HG02885 (cell line): ENCODE results near the gene NCS1.

Experiments
- ATAC-seq: cut with Tn5 transposase; IDR thresholded peaks from one replicate; pipeline ENCODE4 v1.9.1; 2021; ENCODE audit warnings: mild to moderate bottlenecking; ENCODE audit not compliant: unreplicated experiment, poor library complexity

NCS1 gene

DNA sequence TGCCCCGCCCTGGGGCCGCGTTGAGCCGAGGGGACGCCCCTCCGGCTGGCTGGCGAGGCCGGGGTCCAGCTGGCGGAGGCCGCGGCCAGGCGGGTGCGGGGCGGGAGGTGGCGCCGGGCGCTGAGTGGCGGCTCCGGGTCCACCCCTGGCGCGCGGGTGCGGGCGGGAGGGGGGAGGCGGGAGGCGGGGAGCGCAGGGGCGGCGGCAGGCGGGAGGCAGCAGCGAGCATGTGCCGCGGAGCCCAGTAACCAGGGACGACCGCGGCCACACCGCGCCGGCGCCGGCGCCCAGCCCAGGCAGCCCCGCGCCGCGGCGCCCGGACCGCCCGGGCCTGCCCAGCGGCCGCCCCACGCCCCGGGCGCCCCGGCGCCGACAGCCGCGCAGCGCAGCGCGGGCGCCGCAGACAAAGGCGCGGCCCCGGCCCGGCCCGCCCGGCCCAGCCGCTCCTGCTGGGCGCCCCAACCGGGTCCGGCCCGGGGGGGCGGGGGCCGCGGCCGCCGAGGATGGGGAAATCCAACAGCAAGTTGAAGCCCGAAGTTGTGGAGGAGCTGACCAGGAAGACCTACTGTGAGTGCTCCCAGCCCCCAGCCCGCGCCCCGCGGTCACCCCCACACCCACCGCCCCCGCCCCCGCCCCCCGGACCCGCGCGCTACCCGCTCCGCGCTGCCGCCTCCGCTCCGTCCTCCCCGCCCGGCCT lies at the start of gene NCS1:
TSS of gene NCS1 (plus strand) at position 244 of the 697 bp plus-strand sequence. CDS start at position 504, 260 bp downstream.
- ATAC-seq: no peak

DNA sequence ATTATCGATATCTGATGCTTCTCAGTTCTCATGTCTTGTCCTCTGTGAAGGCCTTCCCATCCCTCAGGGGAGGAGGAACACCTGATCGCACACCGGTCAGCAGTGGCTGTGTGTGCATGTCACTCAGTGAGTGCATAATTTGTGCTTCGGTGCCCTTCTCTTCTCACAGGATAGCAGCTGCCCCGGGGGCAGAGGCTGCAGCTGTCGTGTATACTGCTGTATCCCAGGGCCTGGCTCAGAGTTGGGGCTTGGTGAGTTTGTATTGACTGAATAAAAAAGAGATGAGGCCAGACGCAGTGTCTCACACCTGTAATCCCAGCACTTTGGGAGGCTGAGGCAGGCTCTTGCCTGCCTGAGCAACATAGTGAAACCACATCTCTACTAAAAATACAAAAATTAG lies 49.7 kb upstream of the NCS1 start:
- ATAC-seq: no peak

DNA sequence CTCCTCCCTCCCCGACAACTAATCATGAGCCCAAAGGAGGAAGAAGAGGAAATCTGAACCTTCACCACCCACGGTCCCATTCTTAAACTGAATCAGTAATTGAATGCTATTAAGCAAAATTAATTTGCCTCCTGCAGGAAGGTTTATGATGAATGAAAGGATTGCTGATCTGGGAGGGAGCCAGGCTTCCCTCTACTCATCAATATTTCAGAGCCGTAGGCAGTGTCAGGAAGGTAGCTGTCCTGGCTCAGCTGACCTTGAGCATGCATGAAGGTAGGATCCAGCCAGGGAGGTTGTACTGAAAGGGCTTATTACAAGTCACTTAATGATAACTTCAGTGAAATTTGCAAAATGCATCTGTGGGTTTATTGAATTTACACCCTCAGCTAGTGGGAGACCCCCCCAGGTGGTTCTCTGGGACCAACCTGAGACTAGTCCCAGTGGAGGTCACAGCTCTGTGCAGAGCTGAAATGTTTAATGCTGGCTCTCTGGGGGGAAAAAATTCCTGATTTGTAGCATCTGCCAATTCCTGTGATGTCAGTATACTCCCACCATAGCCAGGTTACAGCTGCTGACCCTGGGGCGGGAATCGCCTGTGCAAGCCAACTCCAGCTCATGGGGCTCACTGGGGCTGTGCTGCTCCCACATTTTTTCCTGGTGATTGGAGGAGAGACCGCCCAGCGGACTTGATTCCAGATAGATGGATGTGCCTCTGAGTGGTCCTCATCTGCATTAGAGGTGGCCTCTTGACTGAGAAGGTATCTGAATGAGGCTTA lies 47.9 kb upstream of the NCS1 start:
- ATAC-seq: no peak

DNA sequence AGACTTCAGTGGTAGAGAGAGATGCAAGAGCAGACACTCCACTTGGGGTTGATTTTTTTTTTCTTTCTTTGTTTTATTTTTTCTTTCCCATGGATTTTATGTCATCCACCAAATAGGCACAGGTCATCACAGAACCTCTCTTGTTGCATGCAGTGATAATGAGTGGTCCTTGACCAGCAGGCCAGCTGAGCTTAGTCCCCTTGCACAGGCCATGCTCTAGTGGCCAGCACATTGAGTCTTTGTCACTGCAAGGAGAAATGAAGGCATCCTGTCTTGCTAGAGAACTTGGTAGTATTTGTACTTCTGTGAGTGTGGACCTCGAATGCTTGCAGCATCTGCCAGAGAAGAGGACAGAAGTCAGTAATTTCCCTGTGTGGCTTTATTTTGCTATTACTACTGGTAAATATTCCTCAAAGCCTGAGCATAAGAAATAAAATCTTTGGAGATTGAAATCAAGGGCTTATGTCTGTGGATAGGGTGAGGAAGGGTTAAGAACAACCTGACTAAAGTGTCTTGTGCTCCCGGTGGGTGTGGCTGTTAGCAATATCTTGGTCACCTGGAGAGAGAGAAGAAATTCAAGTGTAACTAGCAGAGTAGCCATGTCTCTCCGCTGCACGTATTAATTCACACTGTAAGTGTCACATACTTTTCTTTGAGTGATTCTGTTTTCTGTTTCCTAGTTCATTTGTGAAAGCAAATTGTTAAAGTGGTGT lies 45.3 kb upstream of the NCS1 start:
- no peak for ATAC-seq

DNA sequence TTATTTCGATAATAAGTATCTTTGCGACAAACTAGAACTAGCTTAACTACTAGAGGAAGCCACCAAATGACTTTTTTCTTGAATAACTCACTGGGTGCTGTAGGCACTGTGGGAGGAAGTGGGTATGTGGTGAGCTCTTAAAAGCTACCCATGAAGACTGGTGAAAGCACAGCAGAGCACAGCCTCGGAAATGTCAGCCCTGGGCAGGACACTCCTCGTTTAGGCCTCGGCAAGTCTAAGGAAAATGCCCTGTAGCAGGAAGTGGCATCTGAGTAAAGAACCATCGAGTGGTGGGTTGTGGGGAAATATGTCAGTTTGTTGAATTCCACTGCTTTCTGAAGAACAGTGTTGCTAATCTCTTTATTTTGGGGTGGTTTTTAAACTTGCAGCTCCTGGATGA lies 44.0 kb upstream of the NCS1 start:
- peak; percentile 46 for ATAC-seq

DNA sequence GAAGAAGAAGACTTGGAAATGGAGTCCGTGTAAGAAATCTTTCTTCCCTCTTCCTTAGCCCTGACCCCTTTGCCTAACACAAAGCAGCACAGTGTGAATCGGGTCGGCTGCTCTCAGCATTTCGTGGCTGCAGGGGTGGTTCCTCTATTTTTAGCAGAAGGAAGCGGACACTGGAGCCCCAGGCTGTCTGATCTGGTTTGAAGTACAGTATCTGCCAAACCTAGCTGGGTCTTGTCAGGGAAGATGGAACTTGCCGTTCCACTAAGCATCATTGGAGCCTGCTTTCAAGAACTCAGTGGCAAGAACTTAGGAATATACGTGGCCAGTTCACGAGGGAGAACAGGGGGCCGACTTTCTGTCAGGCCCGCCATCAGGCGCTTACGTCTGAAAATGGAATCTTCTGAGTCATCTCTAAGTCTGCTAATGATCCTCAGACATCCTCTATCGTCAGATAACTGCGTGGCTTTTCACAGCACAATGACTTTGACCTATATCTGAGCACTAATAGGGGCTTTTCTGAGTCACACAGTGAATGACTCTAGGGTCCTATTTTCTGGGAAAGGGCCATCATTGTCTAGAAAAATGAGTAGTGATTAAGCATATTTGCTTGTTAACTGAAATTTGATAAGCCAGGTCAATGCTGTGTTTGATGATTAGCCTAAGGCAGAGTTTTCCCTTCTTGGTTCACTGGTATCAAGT lies 43.3 kb upstream of the NCS1 start:
- peak; percentile 61 for ATAC-seq

DNA sequence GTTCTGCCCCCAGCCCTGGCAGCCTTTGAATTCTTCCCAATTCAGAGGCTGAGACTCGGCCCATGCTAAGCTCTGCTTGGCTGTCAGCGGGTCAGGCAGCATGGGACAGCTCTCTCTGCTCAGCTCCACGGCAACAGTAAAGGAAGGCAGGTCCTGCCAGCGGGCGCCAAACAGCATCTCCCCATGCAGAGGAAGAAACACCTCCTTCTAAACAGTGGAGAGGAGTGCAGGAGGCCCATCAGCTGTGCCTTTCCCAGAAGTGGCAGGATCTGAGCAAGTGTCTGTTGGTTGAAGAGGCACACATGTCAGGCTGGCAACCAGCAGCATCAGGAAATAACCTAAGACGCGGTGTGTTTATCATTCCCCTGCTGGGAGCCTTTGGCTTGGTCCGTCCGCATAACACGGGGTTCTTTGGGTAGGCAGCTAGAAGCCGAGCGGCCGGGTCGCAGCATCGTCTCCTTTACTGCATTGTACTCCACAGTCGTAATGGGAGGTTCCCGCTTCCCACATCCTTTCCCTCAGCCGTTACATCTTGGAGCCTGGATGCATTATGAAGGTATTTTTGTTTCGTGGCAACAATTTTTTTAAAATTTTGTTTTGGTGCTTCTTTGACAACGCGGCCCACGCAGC lies 42.7 kb upstream of the NCS1 start:
- ATAC-seq: no peak

DNA sequence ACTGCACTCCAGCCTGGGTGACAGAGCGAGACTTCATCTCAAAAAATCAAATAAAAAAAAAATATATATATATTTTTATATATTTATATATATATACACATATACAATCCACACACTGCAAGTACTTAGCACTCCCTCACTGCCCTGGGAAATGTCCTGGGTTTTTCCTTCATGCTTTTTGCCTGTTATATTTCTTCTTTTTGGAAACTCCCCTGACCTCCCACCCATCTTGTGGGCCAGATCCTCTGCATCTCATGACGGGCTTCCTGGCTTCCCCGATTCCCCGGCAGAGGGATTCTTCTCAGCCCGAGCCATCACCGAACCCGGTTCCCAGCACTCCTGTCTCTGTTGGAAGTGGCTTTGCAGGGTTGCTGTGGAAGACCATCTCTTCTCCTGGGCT lies 39.5 kb upstream of the NCS1 start:
- ATAC-seq: no peak

DNA sequence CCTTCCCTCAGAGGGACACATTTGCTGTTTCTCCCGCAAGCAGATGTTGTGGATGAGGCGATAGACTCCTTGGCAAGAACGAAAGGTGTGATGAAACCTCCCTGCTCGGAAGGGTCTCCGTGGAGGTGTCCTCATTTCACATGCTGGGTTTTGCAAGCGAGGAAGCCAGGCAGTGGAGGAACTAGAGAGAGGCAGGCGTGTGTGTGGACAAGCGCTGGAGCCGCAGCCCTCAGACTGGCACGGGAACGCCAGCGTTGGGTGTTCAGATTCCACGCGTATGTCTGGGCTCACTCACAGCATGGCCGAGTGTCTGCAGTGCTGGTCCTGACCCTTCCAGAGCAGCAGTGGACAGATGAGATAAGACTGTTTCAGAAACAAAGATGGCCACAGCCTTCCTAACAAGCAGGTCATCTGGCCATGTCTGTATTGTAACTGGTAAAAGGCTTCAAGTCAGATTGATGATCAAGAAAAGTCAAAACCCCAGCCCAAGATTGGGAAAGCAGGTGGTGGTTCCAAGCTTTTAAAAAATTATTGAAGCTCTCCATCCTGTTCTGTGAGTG lies 35.0 kb upstream of the NCS1 start:
- ATAC-seq: no peak

DNA sequence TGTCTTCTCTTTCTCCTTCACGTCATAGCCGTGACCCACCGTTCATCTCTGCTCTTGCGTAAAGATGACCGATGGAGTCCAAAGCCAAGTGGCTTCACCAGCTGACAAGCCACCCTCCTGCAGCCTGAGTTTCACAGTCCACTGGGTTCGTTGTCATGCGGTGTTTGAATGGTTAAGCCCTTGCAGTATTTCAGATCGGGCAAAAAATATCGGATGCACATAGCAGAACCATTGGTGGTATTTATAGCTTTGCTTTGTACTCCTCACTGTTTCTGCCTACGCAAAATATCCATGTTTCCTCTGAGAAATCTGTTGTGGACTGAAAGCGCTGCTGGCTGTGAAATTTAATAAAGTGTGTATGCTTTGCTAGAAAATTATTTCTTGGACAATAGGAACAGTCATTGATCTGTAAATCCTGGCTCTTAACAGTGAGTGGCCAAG lies 34.5 kb upstream of the NCS1 start:
- no peak for ATAC-seq

DNA sequence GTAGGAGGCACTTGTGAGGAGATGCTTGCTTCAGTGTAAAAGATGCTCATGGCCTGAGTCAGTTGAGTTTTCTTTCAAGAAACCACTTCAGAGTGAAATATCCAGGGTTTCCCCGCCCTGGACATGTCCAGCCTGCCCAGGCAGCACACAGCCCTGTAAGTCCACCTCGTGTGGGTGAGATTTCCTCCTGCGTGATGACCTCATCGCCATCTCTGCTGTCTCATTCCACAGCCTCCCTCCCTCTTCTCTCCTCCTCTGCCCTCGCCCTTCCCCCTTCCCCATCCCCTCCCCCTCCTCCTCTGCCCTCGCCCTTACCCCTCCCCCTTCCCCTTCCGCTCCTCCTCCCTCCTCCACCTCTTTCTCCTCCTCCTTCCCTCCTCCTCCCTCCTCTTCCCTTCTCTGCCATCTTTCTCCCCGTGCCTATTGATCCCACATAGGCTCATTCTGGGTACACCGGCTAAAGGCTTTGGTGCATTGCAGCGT lies 34.0 kb upstream of the NCS1 start:
- ATAC-seq: no peak

DNA sequence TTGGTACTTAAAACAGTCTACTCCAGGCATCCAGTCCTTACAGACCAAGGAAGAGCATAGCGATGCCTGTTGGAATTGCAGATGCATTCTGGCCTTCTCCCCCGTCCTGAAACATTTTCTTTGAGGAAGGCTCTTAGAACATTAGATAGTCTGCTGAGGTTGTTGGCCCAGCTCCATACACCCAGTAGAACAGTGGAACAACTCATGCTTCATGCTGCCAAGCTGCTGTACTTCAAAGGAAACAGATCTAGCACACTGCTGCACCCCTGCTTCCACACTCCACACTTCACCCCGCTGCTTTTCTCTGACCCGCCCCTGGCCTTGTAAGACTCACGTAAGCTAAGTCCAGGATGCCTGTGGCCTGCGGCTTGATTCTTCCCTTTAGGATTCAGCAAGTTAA lies 33.4 kb upstream of the NCS1 start:
- no peak for ATAC-seq

DNA sequence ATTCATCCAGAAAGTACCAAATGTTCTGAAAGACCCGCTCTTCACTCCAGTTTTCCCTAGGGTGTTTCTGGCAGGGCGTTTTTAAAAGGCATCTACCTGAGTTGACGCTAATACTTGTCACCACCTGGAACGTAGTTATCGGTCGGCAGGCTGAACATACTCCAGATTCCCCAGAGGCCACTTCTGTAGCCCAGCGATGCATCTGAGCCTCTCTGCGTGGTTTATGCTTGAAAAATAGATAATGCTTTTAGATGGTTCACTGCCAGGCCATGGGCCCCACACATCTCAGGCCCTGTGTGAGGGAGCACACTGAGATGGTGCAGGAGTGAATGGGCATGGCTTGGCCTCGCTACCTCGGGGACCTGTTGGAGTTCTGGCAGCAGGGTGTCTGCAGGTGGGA lies 33.0 kb upstream of the NCS1 start:
- ATAC-seq: no peak

DNA sequence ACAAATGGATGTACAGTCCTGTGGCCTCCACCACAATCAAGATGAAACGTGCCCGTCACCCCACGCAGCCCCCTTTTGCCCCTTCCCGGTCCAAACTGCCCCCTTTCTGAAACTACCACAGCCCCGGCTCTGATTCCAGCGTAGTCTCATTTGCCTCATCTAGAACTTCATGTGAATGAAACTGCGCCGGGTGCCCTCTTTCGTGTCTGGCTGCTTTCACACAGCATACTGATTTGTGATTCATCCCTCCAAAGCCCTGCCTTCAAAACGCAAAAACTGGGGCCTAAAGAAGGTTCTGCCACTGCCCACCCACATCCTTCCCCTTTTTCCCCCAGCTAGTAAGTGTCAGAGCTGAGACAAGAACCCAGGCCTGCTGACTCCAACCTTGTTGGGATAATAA lies 31.5 kb upstream of the NCS1 start:
- ATAC-seq: no peak

DNA sequence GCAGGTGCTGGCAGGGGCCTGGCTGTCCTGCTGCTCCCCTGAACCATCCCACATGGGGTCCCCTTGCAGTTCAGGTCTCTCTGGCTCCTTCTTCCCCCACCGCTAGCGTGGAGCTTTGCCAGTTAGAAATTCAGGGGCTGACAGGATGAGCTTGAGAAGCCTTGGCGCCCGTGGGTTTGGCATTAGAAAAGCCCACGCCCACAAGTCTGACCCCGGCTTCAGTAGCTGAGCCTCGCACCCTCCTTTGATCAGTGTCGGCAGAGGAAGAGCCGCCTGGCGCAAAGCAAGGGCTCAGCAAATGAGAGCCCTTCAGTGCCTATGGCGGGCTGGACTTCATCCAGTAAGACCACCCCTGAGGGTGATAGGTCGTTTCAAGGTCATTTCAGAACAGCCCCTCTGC lies 30.1 kb upstream of the NCS1 start:
- ATAC-seq: no peak

DNA sequence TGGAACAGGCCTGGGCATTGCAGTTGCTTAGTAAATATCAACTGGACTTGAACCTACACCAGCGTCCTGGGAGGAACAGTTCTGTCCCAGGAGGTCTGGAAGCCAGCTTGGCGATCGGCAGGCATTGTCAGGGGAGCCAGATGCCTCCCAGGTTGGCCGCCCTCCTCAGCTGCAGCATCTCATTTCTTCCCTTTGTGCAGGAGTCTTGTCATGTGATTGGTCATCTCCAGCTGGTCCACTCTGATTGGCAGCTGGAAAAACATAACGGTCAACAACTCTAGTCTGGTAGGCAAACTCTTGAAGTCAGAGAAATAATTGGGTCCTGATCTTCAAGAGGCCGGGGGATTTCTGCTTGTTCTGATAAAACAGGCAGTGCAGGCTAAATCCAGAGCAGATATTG lies 29.6 kb upstream of the NCS1 start:
- no peak for ATAC-seq

DNA sequence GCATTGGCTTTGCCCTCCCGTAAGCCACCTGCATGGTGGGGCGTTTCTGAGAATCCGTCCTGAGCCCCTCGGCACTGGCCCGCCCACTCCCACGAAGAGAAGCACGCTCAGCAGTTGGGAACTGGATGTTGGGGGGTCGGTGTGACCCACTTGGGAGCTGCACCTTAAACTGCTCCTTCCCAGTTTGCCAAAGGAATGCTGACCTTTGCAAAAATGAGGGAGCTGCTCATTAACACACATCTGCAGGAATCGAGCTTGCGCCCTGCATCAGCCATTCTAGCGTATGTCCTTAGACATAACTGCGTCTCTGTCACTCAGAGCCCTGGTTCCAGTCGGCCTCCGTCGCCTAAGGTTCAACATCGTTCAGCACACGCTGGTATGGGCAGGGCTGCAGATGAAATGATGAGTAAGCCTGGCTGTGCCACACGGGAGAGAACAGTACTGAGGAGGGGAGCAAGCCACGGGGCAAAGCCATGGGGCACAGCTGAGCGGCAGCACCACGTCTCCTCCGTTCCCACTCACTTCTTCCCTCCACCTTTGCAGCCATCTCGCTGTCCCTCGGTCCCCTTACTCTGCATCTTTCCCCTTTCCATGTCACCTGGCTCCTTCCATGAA lies 28.8 kb upstream of the NCS1 start:
- no peak for ATAC-seq

DNA sequence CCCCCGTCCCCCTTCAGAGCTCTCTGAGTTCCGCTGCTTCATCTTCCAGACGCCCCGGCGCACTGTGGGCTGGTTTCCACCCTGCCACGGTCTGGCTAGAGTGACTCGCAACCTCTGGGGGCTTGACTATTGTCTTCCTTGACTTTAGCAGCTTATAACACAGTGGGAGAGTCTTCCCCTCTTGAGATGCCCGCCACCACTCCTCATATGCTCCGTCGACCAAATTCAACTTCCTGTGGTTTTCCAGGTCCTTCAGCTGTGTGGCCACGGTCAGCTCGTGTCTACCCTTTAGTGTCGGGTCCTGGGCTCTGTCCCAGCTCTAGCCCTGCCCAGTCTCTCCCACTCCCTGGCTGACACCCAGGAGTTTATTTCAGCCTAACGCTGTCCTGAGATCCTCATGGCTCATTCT lies 28.2 kb upstream of the NCS1 start:
- ATAC-seq: no peak

DNA sequence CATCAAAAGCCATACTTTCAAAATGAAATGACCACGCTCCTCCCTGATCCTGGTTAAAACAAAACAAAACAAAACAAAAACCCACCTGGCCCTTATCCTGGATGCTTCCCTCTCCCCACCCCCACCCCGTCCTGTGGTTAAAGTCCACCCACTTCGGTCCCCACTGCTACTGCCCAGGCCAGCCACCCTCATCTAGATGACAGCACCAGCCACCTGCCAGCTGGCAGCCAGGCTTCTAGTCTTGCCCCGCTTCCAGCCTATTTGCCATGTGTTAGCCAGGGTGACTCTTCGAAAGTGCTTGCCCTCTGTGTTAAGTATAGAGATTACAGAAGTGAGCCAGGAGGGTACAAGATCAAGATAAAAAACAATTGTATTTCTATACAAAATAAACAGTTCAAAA lies 27.5 kb upstream of the NCS1 start:
- ATAC-seq: no peak
